Measurements from ENCODE around the gene SLC22A5. TPM values are rescaled to one million over a fixed set of nuclear protein-coding genes. Genes with fewer than 3 reads are reported as not detected.

The SLC22A5 gene
- total RNA-seq, 1 experiment from 2014 or later: 20.2 TPM

- H3K4me3 Mint-ChIP-seq (ENCODE audit: unreplicated experiment): no peak overlapping the region
- no peak overlapping the region for H3K4me3 ChIP-seq (ENCODE audit: low read depth, low read length)
- peaks cover 8% of the 10 kb centered on the region for H3K4me1 Mint-ChIP-seq (ENCODE audit: low read depth, unreplicated experiment)
- DNase-seq: no peak
- no peaks in the 10 kb centered on the region for H3K27me3 ChIP-seq (replicated peaks; ENCODE audit: control insufficient read depth, insufficient read depth, low read length)
- no peak overlapping the region for H3K27ac Mint-ChIP-seq (ENCODE audit: unreplicated experiment)
- ChIA-PET CTCF (no interaction called here), POLR2A (no interaction called here)
- TF ChIP-seq, protein P1, sequence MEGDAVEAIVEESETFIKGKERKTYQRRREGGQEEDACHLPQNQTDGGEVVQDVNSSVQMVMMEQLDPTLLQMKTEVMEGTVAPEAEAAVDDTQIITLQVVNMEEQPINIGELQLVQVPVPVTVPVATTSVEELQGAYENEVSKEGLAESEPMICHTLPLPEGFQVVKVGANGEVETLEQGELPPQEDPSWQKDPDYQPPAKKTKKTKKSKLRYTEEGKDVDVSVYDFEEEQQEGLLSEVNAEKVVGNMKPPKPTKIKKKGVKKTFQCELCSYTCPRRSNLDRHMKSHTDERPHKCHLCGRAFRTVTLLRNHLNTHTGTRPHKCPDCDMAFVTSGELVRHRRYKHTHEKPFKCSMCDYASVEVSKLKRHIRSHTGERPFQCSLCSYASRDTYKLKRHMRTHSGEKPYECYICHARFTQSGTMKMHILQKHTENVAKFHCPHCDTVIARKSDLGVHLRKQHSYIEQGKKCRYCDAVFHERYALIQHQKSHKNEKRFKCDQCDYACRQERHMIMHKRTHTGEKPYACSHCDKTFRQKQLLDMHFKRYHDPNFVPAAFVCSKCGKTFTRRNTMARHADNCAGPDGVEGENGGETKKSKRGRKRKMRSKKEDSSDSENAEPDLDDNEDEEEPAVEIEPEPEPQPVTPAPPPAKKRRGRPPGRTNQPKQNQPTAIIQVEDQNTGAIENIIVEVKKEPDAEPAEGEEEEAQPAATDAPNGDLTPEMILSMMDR (IDR thresholded peaks at IDR 0.05; ENCODE audit: insufficient read depth in 1 of 2, low read depth in 1 of 2, low read length in 1 of 2, severe bottlenecking in 1 of 2, unreplicated experiment in 1 of 2): no peak
- H3K36me3 Mint-ChIP-seq (ENCODE audit: insufficient read depth, unreplicated experiment): no peaks in the 10 kb centered on the region
- intact Hi-C loops (cut with micrococcal nuclease; ENCODE audit: unreplicated experiment): loop anchor here (10.0 kb wide), 1 partner anchor 433 kb away; the partner anchor contains the start of gene SOWAHA
- 0 out of 2 replicates have a peak, but pooled peaks cover 3% of the 10 kb centered on the region for H3K4me1 ChIP-seq
- H3K9me3 Mint-ChIP-seq (ENCODE audit: unreplicated experiment): no peaks in the 10 kb centered on the region
- BruUV-seq (replicated peaks): no TSS peak
- H3K36me3 ChIP-seq (ENCODE audit: control insufficient read depth, insufficient read depth, low read length): peaks cover 3% of the 10 kb centered on the region; the same call in 1 of the 2 replicates
- H3K9me3 ChIP-seq: no peaks in the 10 kb centered on the region
- no peaks in the 10 kb centered on the region for H3K27me3 Mint-ChIP-seq (ENCODE audit: insufficient read depth, unreplicated experiment)
Measured at GRCh38 chr5:132381614-132382013, 12.1 kb downstream of the SLC22A5 start.

DNA sequence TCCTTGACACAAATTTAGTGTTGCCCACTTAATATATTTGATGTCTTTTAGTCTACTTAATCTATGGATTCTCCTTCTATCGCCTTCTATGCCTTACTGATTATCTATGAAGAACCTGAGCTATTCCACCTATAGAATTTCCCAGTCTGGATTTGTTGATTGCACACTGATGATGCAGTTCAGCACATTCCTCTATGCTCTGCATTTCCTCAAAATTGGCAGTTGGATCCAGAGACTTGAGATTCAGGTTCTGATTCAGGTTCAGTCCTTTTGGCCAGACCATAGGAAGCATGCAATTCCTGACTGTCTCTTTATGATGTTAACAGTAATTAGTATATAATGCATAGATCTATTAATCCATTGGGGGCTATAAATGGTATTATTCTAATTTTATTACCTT is 13.8 kb downstream of the SLC22A5 start:
- intact Hi-C loops (cut with micrococcal nuclease; ENCODE audit: unreplicated experiment): loop anchor here (10.0 kb wide), 1 partner anchor 432 kb away; the partner anchor contains the start of gene SOWAHA
- ChIA-PET POLR2A (no interaction called here), CTCF (no interaction called here)
- Mint-ChIP-seq H3K27me3 (ENCODE audit: insufficient read depth, unreplicated experiment) (no peaks in the 10 kb centered on the region), H3K27ac (ENCODE audit: unreplicated experiment) (no peak overlapping the region), H3K4me1 (ENCODE audit: low read depth, unreplicated experiment) (peaks cover 8% of the 10 kb centered on the region), H3K4me3 (ENCODE audit: unreplicated experiment) (no peak overlapping the region), H3K36me3 (ENCODE audit: insufficient read depth, unreplicated experiment) (no peaks in the 10 kb centered on the region), H3K9me3 (ENCODE audit: unreplicated experiment) (no peaks in the 10 kb centered on the region)
- no peak overlapping the region for H3K4me3 ChIP-seq (ENCODE audit: low read depth, low read length)
- peaks cover 3% of the 10 kb centered on the region; the same call in 1 of the 2 replicates for H3K36me3 ChIP-seq (ENCODE audit: control insufficient read depth, insufficient read depth, low read length)
- TF ChIP-seq, protein P1 (IDR thresholded peaks at IDR 0.05; ENCODE audit: insufficient read depth in 1 of 2, low read depth in 1 of 2, low read length in 1 of 2, severe bottlenecking in 1 of 2, unreplicated experiment in 1 of 2): no peak
- no peaks in the 10 kb centered on the region for H3K9me3 ChIP-seq
- DNase-seq: no peak
- H3K27me3 ChIP-seq (replicated peaks; ENCODE audit: control insufficient read depth, insufficient read depth, low read length): no peaks in the 10 kb centered on the region
- BruUV-seq (replicated peaks): no TSS peak
- peaks cover 17% of the 10 kb centered on the region; the same call in 1 of the 2 replicates for H3K4me1 ChIP-seq

DNA sequence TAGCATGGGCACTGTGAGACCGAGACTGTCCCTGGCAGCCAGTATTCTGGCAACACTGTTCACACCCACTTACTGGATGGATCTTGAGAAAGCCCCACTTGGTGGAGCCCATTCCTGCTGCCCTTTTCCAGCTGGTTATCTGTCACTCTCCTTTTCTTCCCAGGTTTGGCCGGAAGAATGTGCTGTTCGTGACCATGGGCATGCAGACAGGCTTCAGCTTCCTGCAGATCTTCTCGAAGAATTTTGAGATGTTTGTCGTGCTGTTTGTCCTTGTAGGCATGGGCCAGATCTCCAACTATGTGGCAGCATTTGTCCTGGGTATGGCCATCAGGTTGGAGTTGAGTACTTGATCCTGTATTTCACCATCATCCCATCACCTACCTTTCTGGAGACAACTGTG is 14.5 kb downstream of the SLC22A5 start:
- TF ChIP-seq, protein P1 (IDR thresholded peaks at IDR 0.05; ENCODE audit: insufficient read depth in 1 of 2, low read depth in 1 of 2, low read length in 1 of 2, severe bottlenecking in 1 of 2, unreplicated experiment in 1 of 2): no peak
- Mint-ChIP-seq H3K4me3 (ENCODE audit: unreplicated experiment) (no peak overlapping the region), H3K36me3 (ENCODE audit: insufficient read depth, unreplicated experiment) (no peaks in the 10 kb centered on the region), H3K27ac (ENCODE audit: unreplicated experiment) (no peak overlapping the region), H3K9me3 (ENCODE audit: unreplicated experiment) (no peaks in the 10 kb centered on the region), H3K27me3 (ENCODE audit: insufficient read depth, unreplicated experiment) (no peaks in the 10 kb centered on the region), H3K4me1 (ENCODE audit: low read depth, unreplicated experiment) (peaks cover 8% of the 10 kb centered on the region)
- Histone ChIP-seq H3K27me3 (replicated peaks; ENCODE audit: control insufficient read depth, insufficient read depth, low read length) (no peaks in the 10 kb centered on the region), H3K9me3 (no peaks in the 10 kb centered on the region), H3K4me3 (ENCODE audit: low read depth, low read length) (no peak overlapping the region), H3K36me3 (ENCODE audit: control insufficient read depth, insufficient read depth, low read length) (peaks cover 3% of the 10 kb centered on the region; the same call in 1 of the 2 replicates), H3K4me1 (peaks cover 24% of the 10 kb centered on the region; the same call in 1 of the 2 replicates)
- intact Hi-C loops (cut with micrococcal nuclease; ENCODE audit: unreplicated experiment): loop anchor here (10.0 kb wide), 1 partner anchor 431 kb away; the partner anchor contains the start of gene SOWAHA
- CTCF ChIA-PET: no interaction called here
- BruUV-seq (replicated peaks): no TSS peak
- POLR2A ChIA-PET: no interaction called here
- DNase-seq: no peak
